ENCODE measurements around the gene RPL27A.

DNA sequence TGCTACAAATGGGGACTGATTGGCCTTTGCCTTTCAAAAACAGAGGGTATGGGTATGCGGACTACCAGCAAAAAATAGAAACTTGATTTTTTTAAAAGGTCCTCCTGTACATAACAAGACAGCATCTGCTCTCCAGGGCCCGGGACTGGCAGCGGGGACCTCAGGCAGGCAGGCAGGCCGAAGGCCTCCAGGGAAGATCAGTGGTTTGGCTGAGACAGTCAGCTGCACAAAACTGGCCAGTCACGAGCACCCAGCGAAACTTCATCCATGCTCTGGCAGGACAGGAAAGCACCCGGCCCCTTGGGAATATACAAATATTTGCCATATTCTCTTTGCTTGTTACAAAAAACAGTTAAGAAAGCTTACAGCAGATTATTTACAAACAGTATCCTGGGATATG is 11.0 kb downstream of the RPL27A start:
- TF ChIP-seq POLR2AphosphoS5 (IDR thresholded peaks at IDR 0.05; ENCODE audit: borderline replicate concordance, low read depth, low read length) (no peak), EZH2 (IDR thresholded peaks at IDR 0.05) (no peak), FOXP2 (optimal IDR thresholded peaks at IDR 0.05; ENCODE audit: control extremely low read depth, extremely low read length, insufficient read depth) (no peak)
